Chondrocyte (in vitro differentiated cells): ENCODE measurements around the gene IRF2BPL. TPM values are rescaled to one million over a fixed set of nuclear protein-coding genes. Genes with fewer than 3 reads are reported as not detected.
A peak's percentile ranks its signal among the peaks of the same experiment; 100 is the strongest.

Experiments
- DNase-seq: peaks from one replicate; pipeline ENCODE4 v3.0.0; 2021; ENCODE audit warnings: mixed read lengths, low spot score
- H3K27ac Mint-ChIP-seq: one replicate; pipeline ENCODE4 v1.8.0; 2021; ENCODE audit warnings: mild to moderate bottlenecking, moderate library complexity, mixed read lengths; ENCODE audit not compliant: unreplicated experiment
- H3K27me3 Mint-ChIP-seq: 2 replicates; pipeline ENCODE4 v1.8.0; 2021; ENCODE audit warnings: low read depth, mixed read lengths
- H3K36me3 Mint-ChIP-seq: 2 replicates; pipeline ENCODE4 v1.8.0; 2021; ENCODE audit warnings: low read depth, mixed read lengths
- H3K4me1 Mint-ChIP-seq: 2 replicates; pipeline ENCODE4 v1.8.0; 2021; ENCODE audit warnings: low read depth, mild to moderate bottlenecking, mixed read lengths
- H3K4me3 Mint-ChIP-seq: one replicate; pipeline ENCODE4 v1.8.0; 2021; ENCODE audit warnings: mild to moderate bottlenecking, moderate library complexity, mixed read lengths; ENCODE audit not compliant: unreplicated experiment
- H3K9me3 Mint-ChIP-seq: 2 replicates; pipeline ENCODE4 v1.8.0; 2021; ENCODE audit warnings: low read depth, mixed read lengths
- total RNA-seq: library from RNA; stranded (reverse); gene quantifications from 3 replicates; pipeline ENCODE4 v1.2.1, GENCODE V29; 2021
- TF ChIP-seq, protein P1 (sequence below): fragments of 200-600 bp; sonication (generic); IDR thresholded peaks from 2 replicates; pipeline ENCODE4 v1.5.0; 2021; ENCODE audit warnings: antibody characterized with exemption, mild to moderate bottlenecking, moderate library complexity

Gene IRF2BPL
- total RNA-seq, 1 donor from 2014 or later = 56.0 TPM

DNA sequence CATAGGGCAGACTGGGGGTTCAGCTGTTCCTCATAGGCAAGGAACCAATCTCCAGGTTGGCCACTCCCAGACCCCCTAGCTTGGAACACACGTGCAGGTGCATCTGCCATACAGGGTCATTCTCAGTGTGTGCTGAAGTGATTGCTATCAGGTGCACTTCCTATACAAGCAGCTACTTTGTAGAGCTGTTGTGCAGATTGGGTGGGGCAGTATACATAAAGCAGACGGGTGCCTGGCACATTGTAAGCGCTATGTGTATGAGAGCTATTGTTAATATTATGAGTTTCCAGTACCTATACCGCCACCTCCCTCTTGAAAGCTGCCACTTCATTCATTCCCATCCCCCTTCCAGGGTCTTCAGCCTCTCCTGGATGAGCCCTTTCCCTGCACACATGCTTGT is 17.3 kb downstream of the IRF2BPL start:
- TF ChIP-seq, protein P1, sequence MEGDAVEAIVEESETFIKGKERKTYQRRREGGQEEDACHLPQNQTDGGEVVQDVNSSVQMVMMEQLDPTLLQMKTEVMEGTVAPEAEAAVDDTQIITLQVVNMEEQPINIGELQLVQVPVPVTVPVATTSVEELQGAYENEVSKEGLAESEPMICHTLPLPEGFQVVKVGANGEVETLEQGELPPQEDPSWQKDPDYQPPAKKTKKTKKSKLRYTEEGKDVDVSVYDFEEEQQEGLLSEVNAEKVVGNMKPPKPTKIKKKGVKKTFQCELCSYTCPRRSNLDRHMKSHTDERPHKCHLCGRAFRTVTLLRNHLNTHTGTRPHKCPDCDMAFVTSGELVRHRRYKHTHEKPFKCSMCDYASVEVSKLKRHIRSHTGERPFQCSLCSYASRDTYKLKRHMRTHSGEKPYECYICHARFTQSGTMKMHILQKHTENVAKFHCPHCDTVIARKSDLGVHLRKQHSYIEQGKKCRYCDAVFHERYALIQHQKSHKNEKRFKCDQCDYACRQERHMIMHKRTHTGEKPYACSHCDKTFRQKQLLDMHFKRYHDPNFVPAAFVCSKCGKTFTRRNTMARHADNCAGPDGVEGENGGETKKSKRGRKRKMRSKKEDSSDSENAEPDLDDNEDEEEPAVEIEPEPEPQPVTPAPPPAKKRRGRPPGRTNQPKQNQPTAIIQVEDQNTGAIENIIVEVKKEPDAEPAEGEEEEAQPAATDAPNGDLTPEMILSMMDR = no peak
- H3K9me3 Mint-ChIP-seq = no peaks in the 10 kb centered on the region
- DNase-seq = no peak
- H3K4me1 Mint-ChIP-seq = peaks cover 60% of the 10 kb centered on the region
- H3K36me3 Mint-ChIP-seq = no peaks in the 10 kb centered on the region
- H3K27me3 Mint-ChIP-seq = no peaks in the 10 kb centered on the region
- no peak overlapping the region for H3K27ac Mint-ChIP-seq
- H3K4me3 Mint-ChIP-seq = no peak overlapping the region

DNA sequence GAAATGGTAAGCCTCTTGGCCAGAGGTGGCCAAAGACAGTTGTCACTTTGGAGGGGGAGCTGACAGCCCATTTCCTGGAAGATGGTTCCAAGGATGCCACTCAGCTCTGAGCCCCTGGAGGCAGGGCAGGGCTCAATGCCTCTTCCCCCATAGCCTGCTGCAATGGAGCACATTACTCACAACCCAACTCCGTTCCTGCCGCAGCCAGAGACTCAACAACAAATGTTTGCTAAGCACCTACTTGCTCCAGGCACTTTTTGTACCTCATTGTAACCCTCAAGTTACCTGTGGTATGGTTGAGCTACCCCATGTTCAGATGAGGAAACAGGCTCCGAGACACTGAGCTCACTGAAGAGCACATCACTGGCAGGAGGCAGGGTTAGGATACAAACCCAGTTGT is 19.5 kb downstream of the IRF2BPL start:
- TF ChIP-seq, protein P1 = no peak
- no peak for DNase-seq
- H3K9me3 Mint-ChIP-seq = no peaks in the 10 kb centered on the region
- no peaks in the 10 kb centered on the region for H3K36me3 Mint-ChIP-seq
- H3K4me1 Mint-ChIP-seq = peaks cover 49% of the 10 kb centered on the region
- H3K27me3 Mint-ChIP-seq = no peaks in the 10 kb centered on the region
- H3K27ac Mint-ChIP-seq = peak overlapping the region; percentile 82
- no peak overlapping the region for H3K4me3 Mint-ChIP-seq

DNA sequence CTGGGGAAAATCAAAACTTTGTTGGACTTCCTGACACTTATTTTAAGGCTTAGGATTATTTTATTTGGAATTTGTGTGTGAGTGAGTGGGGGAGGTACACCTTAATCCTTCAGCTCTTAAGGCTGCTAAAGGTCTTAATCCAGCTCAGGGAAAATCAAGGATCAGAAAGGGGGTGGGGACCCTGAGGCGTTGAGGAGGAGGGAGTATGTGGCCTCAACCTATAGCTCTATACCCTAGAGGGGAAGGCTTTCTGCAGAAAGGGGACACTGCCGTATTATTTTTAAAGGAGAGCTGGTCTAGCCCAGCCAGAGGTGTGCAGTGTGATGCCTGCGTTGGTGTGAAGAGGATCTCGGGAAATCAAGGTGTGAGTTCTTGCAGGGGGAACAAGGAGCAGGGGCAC is 20.0 kb downstream of the IRF2BPL start:
- Mint-ChIP-seq H3K27ac (peak overlapping the region; percentile 82), H3K36me3 (no peaks in the 10 kb centered on the region)

DNA sequence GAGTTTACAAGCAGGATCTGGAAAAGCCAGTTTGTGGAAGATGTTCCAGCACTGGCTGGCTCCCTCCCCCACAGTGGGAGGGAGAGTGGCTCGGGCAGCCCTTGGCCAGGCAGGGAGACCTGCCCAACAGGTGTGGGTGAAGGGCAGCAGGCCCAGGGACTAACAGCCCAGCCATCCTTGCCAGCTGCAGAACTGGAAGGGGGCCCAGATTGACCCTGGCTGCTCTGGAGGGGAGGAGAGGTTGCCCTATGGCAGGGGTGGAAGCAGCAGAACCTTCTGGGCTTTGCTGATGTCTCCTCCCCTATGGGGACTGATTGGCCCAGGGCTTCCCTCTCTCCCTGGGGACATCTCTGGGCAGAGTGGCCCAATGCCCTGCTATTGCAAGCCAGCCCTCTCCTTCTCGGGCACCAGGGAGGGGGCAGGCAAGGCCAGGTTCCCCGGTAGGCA is 20.5 kb downstream of the IRF2BPL start:
- TF ChIP-seq, protein P1 = no peak
- no peak for DNase-seq
- no peaks in the 10 kb centered on the region for H3K36me3 Mint-ChIP-seq
- no peaks in the 10 kb centered on the region for H3K27me3 Mint-ChIP-seq
- H3K9me3 Mint-ChIP-seq = no peaks in the 10 kb centered on the region
- peak overlapping the region; percentile 82 for H3K27ac Mint-ChIP-seq
- peaks cover 40% of the 10 kb centered on the region for H3K4me1 Mint-ChIP-seq
- H3K4me3 Mint-ChIP-seq = no peak overlapping the region

More for the DNA sequence above, 20.0 kb downstream of the IRF2BPL start:
- TF ChIP-seq, protein P1 = no peak
- Mint-ChIP-seq H3K4me3 (no peak overlapping the region), H3K27me3 (no peaks in the 10 kb centered on the region), H3K4me1 (peaks cover 45% of the 10 kb centered on the region), H3K9me3 (no peaks in the 10 kb centered on the region)
- no peak for DNase-seq

DNA sequence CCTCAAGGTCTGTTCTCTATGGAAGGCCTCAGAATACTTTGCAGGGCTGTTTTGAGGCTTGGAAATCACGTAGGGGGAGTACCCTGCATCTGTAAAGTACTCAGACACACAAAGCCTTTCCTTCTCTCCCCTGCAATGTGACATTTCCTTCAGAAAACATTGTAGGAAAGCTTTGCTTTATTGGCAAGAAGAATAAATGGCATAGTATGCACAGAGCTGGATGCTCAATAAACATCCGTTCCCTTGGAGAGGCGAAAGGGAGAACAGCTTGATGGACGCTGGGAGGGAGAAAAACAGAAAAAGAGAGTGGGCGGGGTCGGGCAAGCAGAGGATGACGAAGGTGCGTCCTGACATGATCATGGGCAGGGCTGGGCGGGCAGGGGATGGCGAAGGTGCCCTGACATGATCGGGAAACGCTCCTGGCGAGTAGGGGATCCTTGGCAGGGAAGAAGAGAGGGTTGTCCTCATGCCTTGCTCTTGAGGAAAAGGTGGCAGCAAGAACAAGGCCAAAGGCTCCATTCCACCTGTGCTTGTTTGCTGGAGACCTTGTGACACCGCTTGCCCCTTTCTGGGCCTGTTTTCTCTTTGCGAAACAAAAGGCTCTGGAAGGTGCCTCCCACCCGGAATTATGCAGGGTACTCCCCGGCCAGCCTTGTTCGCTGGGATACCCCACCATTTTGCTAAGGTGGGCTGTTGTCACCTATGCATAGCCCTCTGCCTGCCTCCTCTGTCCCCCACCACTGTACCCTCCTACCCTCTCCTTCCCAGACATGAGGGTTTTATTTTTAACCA is 21.1 kb downstream of the IRF2BPL start:
- H3K4me1 Mint-ChIP-seq = peaks cover 35% of the 10 kb centered on the region
- TF ChIP-seq, protein P1 = no peak
- no peaks in the 10 kb centered on the region for H3K36me3 Mint-ChIP-seq
- H3K4me3 Mint-ChIP-seq = no peak overlapping the region
- H3K27me3 Mint-ChIP-seq = no peaks in the 10 kb centered on the region
- DNase-seq = no peak
- no peaks in the 10 kb centered on the region for H3K9me3 Mint-ChIP-seq
- H3K27ac Mint-ChIP-seq = peak overlapping the region; percentile 82
